Gastrocnemius medialis (tissue), 4 donors: ENCODE measurements around the gene GAS7. TPM values are rescaled to one million over a fixed set of nuclear protein-coding genes. Genes with fewer than 3 reads are reported as not detected.

ENCODE experiments used
- ATAC-seq, 2 donors: fragments of 150-250 bp; one replicate each; pipeline ENCODE4 v1.9.1; 2016
- DNase-seq, 2 donors: peaks; one replicate each; pipeline ENCODE4 v3.0.0-alpha.2; 2019
- H3K27ac ChIP-seq, 4 donors: fragments of 200-600 bp; sonication (generic); 1 replicate in 1 of 4; 2 replicates in 3 of 4; pipeline ENCODE4 v1.5.1; 2016 to 2018; ENCODE audit warnings: mild to moderate bottlenecking in 2 of 4, moderate library complexity in 1 of 4
- H3K27me3 ChIP-seq, 3 donors: fragments of 200-600 bp; sonication (generic) in 2 of 3; 1 replicate in 1 of 3; 2 replicates in 2 of 3; pipeline versions ENCODE4 v1.5.1 to v1.6.0; 2016 to 2019; ENCODE audit warnings: mild to moderate bottlenecking in 1 of 3, moderate library complexity in 1 of 3
- H3K36me3 ChIP-seq, 2 donors: fragments of 200-600 bp; sonication (generic) in 1 of 2; one replicate each; pipeline ENCODE4 v1.5.1; 2017 to 2018
- H3K4me1 ChIP-seq, 2 donors: fragments of 200-600 bp; sonication (generic) in 1 of 2; one replicate each; pipeline ENCODE4 v1.5.1; 2016 to 2017; ENCODE audit warnings: mild to moderate bottlenecking in 2 of 2
- H3K4me3 ChIP-seq, 4 donors: fragments of 200-600 bp; sonication (generic) in 3 of 4; 1 replicate in 1 of 4; 2 replicates in 3 of 4; pipeline ENCODE4 v1.5.1; 2016 to 2019; ENCODE audit warnings: mild to moderate bottlenecking in 2 of 4
- H3K9me3 ChIP-seq, 3 donors: fragments of 200-600 bp; sonication (generic) in 2 of 3; 1 replicate in 1 of 3; 2 replicates in 2 of 3; pipeline ENCODE4 v1.5.1; 2016 to 2019
- CTCF ChIP-seq, 5 experiments: fragments of 450-650 bp in 3 of 5; fragments of 200-600 bp in 2 of 5; sonication (generic) in 2 of 5; IDR thresholded peaks in 4 of 5; conservative IDR thresholded peaks in 1 of 5; 1 replicate in 4 of 5; 2 replicates in 1 of 5; pipeline ENCODE4 v1.5.1; 2016 to 2019; ENCODE audit warnings: antibody characterized with exemption in 5 of 5, mild to moderate bottlenecking in 3 of 5, moderate library complexity in 3 of 5
- POLR2A ChIP-seq, 2 donors: fragments of 450-650 bp; IDR thresholded peaks; one replicate each; pipeline ENCODE4 v1.6.1; 2017; ENCODE audit warnings: antibody characterized with exemption in 2 of 2, mild to moderate bottlenecking in 2 of 2, moderate library complexity in 2 of 2
- in situ Hi-C, 4 donors: fragments of 200-750 bp; cut with MboI; loops; one replicate each; pipeline versions ENCODE4 v1.15.0 to v1.8.0; 2017; ENCODE audit warnings: low sequenced_read_pairs in 4 of 4
- intact Hi-C: fragments of 100-400 bp; cut with DNase I; formaldehyde crosslinking; loops from one replicate; pipeline ENCODE4 v1.15.1; 2023; ENCODE audit warnings: low total_unique reads
- total RNA-seq, 4 donors: library from RNA; depleted of rRNA; stranded (reverse); fragments of >200 nt; gene quantifications; one replicate each; pipeline versions ENCODE4 v1.1.0 to v1.2.3, GENCODE V29; 2016

GAS7 gene
- total RNA-seq, 4 donors from 2014 or later: 5.8 to 7.1 (median 6.1) TPM

DNA sequence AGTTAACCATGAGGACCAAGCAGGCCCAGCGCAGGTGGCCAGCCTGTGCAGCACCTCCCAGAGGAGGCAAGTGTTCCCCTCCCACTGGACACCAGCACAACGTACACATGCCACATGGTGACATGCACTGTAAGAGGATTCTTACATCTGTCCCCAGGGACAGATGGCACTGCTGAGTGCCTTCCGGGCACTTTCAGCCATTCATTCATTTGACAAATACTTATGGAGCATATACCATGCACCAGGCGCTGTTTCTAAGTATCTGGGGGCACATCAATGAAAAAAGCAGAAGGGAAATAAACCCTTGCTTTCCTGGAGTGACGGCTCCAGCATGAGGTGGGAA, 79.6 kb downstream of the GAS7 start:
- TF ChIP-seq POLR2A (IDR thresholded peaks at IDR 0.05) (no peak), CTCF (IDR thresholded peaks at IDR 0.05 in 4 of 5, conservative IDR thresholded peaks at IDR 0.05 in 1 of 5) (no peak)
- no peaks in the 10 kb centered on the region for H3K9me3 ChIP-seq
- intact Hi-C loops (no loop called here), in situ Hi-C loops (loop anchor here in 1 of 4 donors (10.0 kb wide), 1 partner anchor 56 kb away; no protein-coding TSS in a partner anchor)
- H3K4me1 ChIP-seq: peaks cover 6 to 10% of the 10 kb centered on the region in 2 donors
- H3K27me3 ChIP-seq: no peaks in the 10 kb centered on the region
- DNase-seq (no peak), ATAC-seq (no peak)
- H3K36me3 ChIP-seq: no peaks in the 10 kb centered on the region
- H3K27ac ChIP-seq: no peak overlapping the region
- no peak overlapping the region for H3K4me3 ChIP-seq

GRCh38 chr17:10117581-10118001, 80.8 kb downstream of the GAS7 start:
- ATAC-seq: no peak
- TF ChIP-seq CTCF (IDR thresholded peaks at IDR 0.05 in 4 of 5, conservative IDR thresholded peaks at IDR 0.05 in 1 of 5) (no peak), POLR2A (IDR thresholded peaks at IDR 0.05) (no peak)
- Histone ChIP-seq H3K4me3 (no peak overlapping the region), H3K36me3 (no peaks in the 10 kb centered on the region), H3K27me3 (no peaks in the 10 kb centered on the region), H3K4me1 (peaks cover 6% of the 10 kb centered on the region in 2 donors), H3K27ac (peak overlapping the region in 1 of 4 donors; percentile 37), H3K9me3 (no peaks in the 10 kb centered on the region)
- in situ Hi-C loops (loop anchor here in 1 of 4 donors (10.0 kb wide), 1 partner anchor 57 kb away; no protein-coding TSS in a partner anchor), intact Hi-C loops (no loop called here)
- DNase-seq: no peak

GRCh38 chr17:10116753-10117420, 81.5 kb downstream of the GAS7 start:
- no peak for ATAC-seq
- H3K27ac ChIP-seq: peak overlapping the region in 1 of 4 donors; percentile 37
- in situ Hi-C loops: loop anchor here in 1 of 4 donors (10.0 kb wide), 1 partner anchor 58 kb away; no protein-coding TSS in a partner anchor

GRCh38 chr17:10116267-10116666, 82.1 kb downstream of the GAS7 start:
- intact Hi-C loops: no loop called here
- peaks cover 6% of the 10 kb centered on the region in 2 donors for H3K4me1 ChIP-seq
- H3K4me3 ChIP-seq: no peak overlapping the region
- in situ Hi-C loops: loop anchor here in 1 of 4 donors (10.0 kb wide), 1 partner anchor 59 kb away; no protein-coding TSS in a partner anchor
- peak overlapping the region in 2 of 4 donors; percentile 22 to 44 for H3K27ac ChIP-seq
- no peaks in the 10 kb centered on the region for H3K36me3 ChIP-seq
- DNase-seq (no peak), ATAC-seq (no peak)
- H3K9me3 ChIP-seq: no peaks in the 10 kb centered on the region
- H3K27me3 ChIP-seq: no peaks in the 10 kb centered on the region
- TF ChIP-seq CTCF (IDR thresholded peaks at IDR 0.05 in 4 of 5, conservative IDR thresholded peaks at IDR 0.05 in 1 of 5) (no peak), POLR2A (IDR thresholded peaks at IDR 0.05) (no peak)

More at GRCh38 chr17:10116753-10117420, 81.5 kb downstream of the GAS7 start:
- H3K9me3 ChIP-seq: no peaks in the 10 kb centered on the region
- peaks cover 6% of the 10 kb centered on the region in 2 donors for H3K4me1 ChIP-seq
- TF ChIP-seq POLR2A (IDR thresholded peaks at IDR 0.05): no peak
- TF ChIP-seq CTCF (IDR thresholded peaks at IDR 0.05 in 4 of 5, conservative IDR thresholded peaks at IDR 0.05 in 1 of 5): no peak
- H3K36me3 ChIP-seq: no peaks in the 10 kb centered on the region
- H3K27me3 ChIP-seq: no peaks in the 10 kb centered on the region
- no peak for DNase-seq
- H3K4me3 ChIP-seq: no peak overlapping the region
- intact Hi-C loops: no loop called here
